Measurements from ENCODE around the gene CAP1.
A peak's percentile ranks its signal among the peaks of the same experiment; 100 is the strongest.

Gene CAP1

GRCh38 chr1:40058453-40059337, 18.2 kb downstream of the CAP1 start:
- DNase-seq (ENCODE audit: low read depth) = no peak

GRCh38 chr1:40059338-40059959, 18.9 kb downstream of the CAP1 start:
- no peak for DNase-seq (ENCODE audit: low read depth)

- no peak for DNase-seq (ENCODE audit: low read depth)
Measured at GRCh38 chr1:40059960-40060750, 19.6 kb downstream of the CAP1 start.

GRCh38 chr1:40064797-40065499, 24.4 kb downstream of the CAP1 start:
- no peak for DNase-seq (ENCODE audit: low read depth)

- no peak for DNase-seq (ENCODE audit: low read depth)
Measured at GRCh38 chr1:40067023-40067422, 26.5 kb downstream of the CAP1 start.

GRCh38 chr1:40067851-40068250, 27.3 kb downstream of the CAP1 start:
- no peak for DNase-seq (ENCODE audit: low read depth)

- DNase-seq (ENCODE audit: low read depth) = no peak
Measured at GRCh38 chr1:40072142-40072541, 31.6 kb downstream of the CAP1 start.

GRCh38 chr1:40073062-40073461, 32.5 kb downstream of the CAP1 start:
- DNase-seq (ENCODE audit: low read depth) = no peak

- no peak for DNase-seq (ENCODE audit: low read depth)
Measured at GRCh38 chr1:40075266-40075665, 34.7 kb downstream of the CAP1 start.

GRCh38 chr1:40076895-40077312, 36.4 kb downstream of the CAP1 start:
- DNase-seq (ENCODE audit: low read depth) = no peak

GRCh38 chr1:40078512-40079333, 38.2 kb downstream of the CAP1 start:
- peak; percentile 24 for DNase-seq (ENCODE audit: low read depth)

GRCh38 chr1:40079774-40080400, 39.4 kb downstream of the CAP1 start:
- no peak for DNase-seq (ENCODE audit: low read depth)

- no peak for DNase-seq (ENCODE audit: low read depth)
Measured at GRCh38 chr1:40081871-40082270, 41.3 kb downstream of the CAP1 start.

- DNase-seq (ENCODE audit: low read depth) = peak; percentile 12
Measured at GRCh38 chr1:40084750-40085149, 44.2 kb downstream of the CAP1 start.

GRCh38 chr1:40090652-40091355, 50.3 kb downstream of the CAP1 start:
- no peak for DNase-seq (ENCODE audit: low read depth)

- no peak for DNase-seq (ENCODE audit: low read depth)
Measured at GRCh38 chr1:40092241-40092640, 51.7 kb downstream of the CAP1 start.

- DNase-seq (ENCODE audit: low read depth) = no peak
Measured at GRCh38 chr1:40092706-40093639, 52.4 kb downstream of the CAP1 start.

- no peak for DNase-seq (ENCODE audit: low read depth)
Measured at GRCh38 chr1:40094466-40095110, 54.1 kb downstream of the CAP1 start.
